PC-3 (cell line): ENCODE results near the gene CENPE. TPM values are rescaled to one million over a fixed set of nuclear protein-coding genes. Genes with fewer than 3 reads are reported as not detected.

Experiments used
- ATAC-seq: fragments of 200-7000 bp; cut with Tn5 transposase; 2 replicates; pipeline ENCODE4 v1.9.1; 2020; ENCODE audit warnings: mild to moderate bottlenecking, moderate library complexity
- BruUV-seq: library from RNA; stranded (reverse); fragments of 400-500 nt; replicated peaks from 2 replicates; lab custom pipeline; 2021; lab: Mats Ljungman, UMichigan
- CTCF ChIA-PET: fragments of 300-600 bp; sonication (Branson Sonifier 250); formaldehyde crosslinking; loops from one replicate; lab custom pipeline; 2022; ENCODE audit warnings: antibody characterized with exemption; lab: Charles Lee
- POLR2A ChIA-PET: fragments of 300-600 bp; sonication (Branson Sonifier 250); formaldehyde crosslinking; loops from one replicate; lab custom pipeline; 2022; ENCODE audit warnings: antibody characterized with exemption; ENCODE audit not compliant: unreplicated experiment; lab: Charles Lee
- DNase-seq: peaks from one replicate; pipeline ENCODE4 v3.0.0-alpha.2; 2015
- H2AFZ ChIP-seq: fragments of 300-600 bp; sonication (generic); 2 replicates; pipeline ENCODE4 v1.6.0; 2016; ENCODE audit warnings: antibody characterized with exemption, low read length
- H3F3A ChIP-seq: fragments of 300-600 bp; sonication (generic); one replicate; pipeline ENCODE4 v1.6.0; 2017; ENCODE audit warnings: antibody characterized with exemption, low read length, control low read depth, mild to moderate bottlenecking; ENCODE audit not compliant: unreplicated experiment
- H3K27ac ChIP-seq: fragments of 300-600 bp; sonication (generic); 2 replicates; pipeline ENCODE4 v1.5.1; 2016; ENCODE audit warnings: mild to moderate bottlenecking, low read length
- H3K27me3 ChIP-seq: fragments of 300-600 bp; sonication (generic); 2 replicates; pipeline ENCODE4 v1.6.1; 2016; ENCODE audit warnings: low read length, mixed read lengths
- H3K36me3 ChIP-seq: fragments of 300-600 bp; sonication (generic); 2 replicates; pipeline ENCODE4 v1.6.1; 2016; ENCODE audit warnings: low read depth, mixed run types, low read length, mixed read lengths
- H3K4me1 ChIP-seq: fragments of 300-600 bp; sonication (generic); 2 replicates; pipeline ENCODE4 v1.5.1; 2016; ENCODE audit warnings: low read length; ENCODE audit not compliant: insufficient read depth
- H3K4me2 ChIP-seq: fragments of 300-600 bp; sonication (generic); 2 replicates; pipeline ENCODE4 v1.6.0; 2016; ENCODE audit warnings: low read length
- H3K4me3 ChIP-seq: fragments of 300-600 bp; sonication (generic); 2 replicates; pipeline ENCODE4 v1.5.1; 2016; ENCODE audit warnings: mild to moderate bottlenecking, low read length, mixed read lengths
- H3K79me2 ChIP-seq: fragments of 300-600 bp; sonication (generic); 2 replicates; pipeline ENCODE4 v1.6.1; 2017; ENCODE audit warnings: low read length, mixed read lengths
- H3K9ac ChIP-seq: fragments of 300-600 bp; sonication (generic); 2 replicates; pipeline ENCODE4 v1.6.0; 2016; ENCODE audit warnings: mild to moderate bottlenecking, low read length
- H3K9me2 ChIP-seq: fragments of 300-600 bp; sonication (generic); replicated peaks from 2 replicates; pipeline ENCODE4 v1.6.1; 2016; ENCODE audit warnings: mixed run types, low read length, mixed read lengths
- H3K9me3 ChIP-seq: fragments of 300-600 bp; sonication (generic); 2 replicates; pipeline ENCODE4 v1.6.1; 2016; ENCODE audit warnings: low read length, mixed read lengths
- H4K20me1 ChIP-seq: fragments of 300-600 bp; sonication (generic); 2 replicates; pipeline ENCODE4 v1.6.1; 2016; ENCODE audit warnings: low read length, mixed read lengths
- CTCF ChIP-seq: fragments of 300-600 bp; sonication (generic); conservative IDR thresholded peaks from 2 replicates; pipeline ENCODE4 v1.5.1; 2017; ENCODE audit warnings: antibody characterized with exemption, low read depth, mild to moderate bottlenecking, low read length
- EZH2 ChIP-seq: fragments of 300-600 bp; sonication (generic); IDR thresholded peaks from one replicate; pipeline ENCODE4 v1.6.1; 2017; ENCODE audit warnings: antibody characterized with exemption, mild to moderate bottlenecking, low read length; ENCODE audit not compliant: unreplicated experiment
- EZH2phosphoT487 ChIP-seq: fragments of 300-600 bp; sonication (generic); IDR thresholded peaks from 2 replicates; pipeline ENCODE4 v1.6.1; 2018; ENCODE audit warnings: mild to moderate bottlenecking, antibody characterized with exemption, low read length, borderline replicate concordance
- intact Hi-C: fragments of 100-400 bp; cut with micrococcal nuclease; formaldehyde crosslinking; loops from 2 replicates; pipeline ENCODE4 v1.9.0; 2023
- total RNA-seq: library from RNA; depleted of rRNA; stranded (reverse); fragments of >200 nt; gene quantifications from 2 replicates; pipeline ENCODE4 v1.2.3, GENCODE V29; 2014; rRNA removed

Gene CENPE
- total RNA-seq, 1 experiment from 2014 or later, result 17.3 TPM

DNA sequence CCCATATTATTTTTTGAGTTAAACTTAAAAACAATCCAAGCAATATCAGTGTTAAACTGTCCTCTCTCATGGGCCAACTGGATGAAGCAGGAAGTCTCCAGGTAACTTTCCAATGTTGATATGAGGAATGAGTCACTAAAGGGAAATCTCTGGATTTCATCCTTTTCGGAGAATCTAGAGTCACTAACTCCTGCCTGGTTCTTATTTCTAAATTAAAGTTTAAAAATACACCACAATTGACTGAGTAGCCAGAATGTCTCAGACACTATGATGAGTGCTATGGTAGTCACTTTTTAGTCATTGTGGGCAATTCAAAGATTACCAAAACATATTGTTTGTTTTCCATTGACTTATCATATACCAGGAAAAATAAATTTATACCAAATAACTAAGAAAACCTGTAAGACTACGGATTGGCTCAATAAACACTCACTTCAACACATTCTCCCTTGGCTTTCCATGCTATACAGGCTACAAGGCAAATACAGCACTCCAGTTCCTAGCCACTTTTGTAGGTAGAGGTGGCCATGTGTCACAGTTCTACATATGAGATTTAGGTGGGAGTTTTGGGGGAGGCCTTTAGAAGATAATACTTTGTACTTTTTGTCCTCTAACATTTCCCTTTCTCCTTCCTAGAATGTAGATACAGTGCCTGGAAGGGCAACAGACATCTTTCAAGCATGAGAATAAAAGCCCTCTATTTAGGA is 130.1 kb downstream of the CENPE start:
- H2AFZ ChIP-seq, result no peak overlapping the region
- peak overlapping the region; percentile 60 for H3K27ac ChIP-seq
- ATAC-seq (peak; percentile 78), DNase-seq (peak; percentile 62)
- POLR2A ChIA-PET, result no interaction called here
- no peaks in the 10 kb centered on the region for H3K9me3 ChIP-seq
- no peak overlapping the region for H3K4me3 ChIP-seq
- peaks cover 6% of the 10 kb centered on the region; the same call in 1 of the 2 replicates for H3K79me2 ChIP-seq
- no peaks in the 10 kb centered on the region for H3F3A ChIP-seq
- peaks cover 14% of the 10 kb centered on the region for H3K4me1 ChIP-seq
- H3K27me3 ChIP-seq, result no peaks in the 10 kb centered on the region
- no peak for TF ChIP-seq CTCF
- no peak for TF ChIP-seq EZH2phosphoT487
- no peak for TF ChIP-seq EZH2
- no peaks in the 10 kb centered on the region; the same call in 1 of the 2 replicates for H3K36me3 ChIP-seq
- H3K9ac ChIP-seq, result no peak overlapping the region
- intact Hi-C loops, result no loop called here
- CTCF ChIA-PET, result no interaction called here
- H4K20me1 ChIP-seq, result no peaks in the 10 kb centered on the region
- no peaks in the 10 kb centered on the region for H3K9me2 ChIP-seq
- peak overlapping the region; percentile 35 for H3K4me2 ChIP-seq
- BruUV-seq, result no TSS peak

GRCh38 chr4:103060453-103061148 is 137.5 kb downstream of the CENPE start:
- TF ChIP-seq EZH2phosphoT487 (no peak), CTCF (no peak), EZH2 (no peak)
- Histone ChIP-seq H3K36me3 (no peaks in the 10 kb centered on the region), H3K27ac (no peak overlapping the region), H3K9me2 (no peaks in the 10 kb centered on the region), H3K9me3 (no peaks in the 10 kb centered on the region), H3K4me3 (no peak overlapping the region), H3K9ac (no peak overlapping the region), H3K4me2 (no peak overlapping the region), H2AFZ (no peak overlapping the region), H4K20me1 (no peaks in the 10 kb centered on the region), H3K4me1 (no peaks in the 10 kb centered on the region), H3F3A (no peaks in the 10 kb centered on the region), H3K79me2 (no peaks in the 10 kb centered on the region), H3K27me3 (no peaks in the 10 kb centered on the region)
- POLR2A ChIA-PET, result no interaction called here
- CTCF ChIA-PET, result no interaction called here
- DNase-seq, result no peak
- intact Hi-C loops, result no loop called here
- ATAC-seq, result no peak
- no TSS peak for BruUV-seq

Other genes with a start within 250 kb of the CENPE start
- not detected in 2 replicates for gene SLC9B1, start 178.6 kb downstream of the CENPE start, total RNA-seq
- gene SLC9B2, start 121.6 kb downstream of the CENPE start, total RNA-seq, result 5.5 and 13.6 TPM in 2 replicates
- 10.5 and 16.0 TPM in 2 replicates for gene BDH2, start 98.5 kb downstream of the CENPE start, total RNA-seq